ENCODE data around the gene GATAD2B.
A peak's percentile ranks its signal among the peaks of the same experiment; 100 is the strongest.
"Not testable (repeated sequence)": the region's sequence is repeated elsewhere in the genome, so short reads cannot be mapped to it uniquely, and the experiment has no call there.

GATAD2B gene

GRCh38 chr1:153921803-153922075, 1.0 kb downstream of the GATAD2B start:
- WGBS (ENCODE audit: insufficient coverage), result 0% methylated on average over 10 of the region's 10 CpGs
- ChIA-PET POLR2A (interaction anchor here (0.8 to 3.2 kb wide), 5 partner anchors 23 to 68 kb away, joined by 3 to 26 read pairs (median 7); partner anchors contain the start of genes DENND4B and RPS27), CTCF (interaction anchor here (0.8 to 6.4 kb wide), 18 partner anchors 8 to 123 kb away, joined by 3 to 37 read pairs (median 4); partner anchors contain the start of genes CREB3L4 and DENND4B)
- Histone ChIP-seq H3K9me3 (ENCODE audit: control extremely low read depth in 1 of 5, control insufficient read depth in 4 of 5, insufficient read depth in 2 of 5, low read depth in 1 of 5, low read length in 4 of 5) (no peaks in the 10 kb centered on the region), H3K27me3 (replicated peaks in 2 of 5; ENCODE audit: control insufficient read depth in 4 of 5, insufficient read depth in 5 of 5, low read length in 4 of 5) (no peaks in the 10 kb centered on the region), H3K36me3 (ENCODE audit: control insufficient read depth in 4 of 4, insufficient read depth in 4 of 4, low read length in 3 of 4) (peaks cover 3 to 20% (median 3%) of the 10 kb centered on the region in 4 experiments), H3K4me1 (ENCODE audit: control extremely low read depth in 1 of 4, control insufficient read depth in 4 of 4, insufficient read depth in 4 of 4, low read length in 3 of 4) (peaks cover 32 to 53% (median 47%) of the 10 kb centered on the region in 4 experiments), H3K27ac (ENCODE audit: insufficient read depth in 1 of 2, low read depth in 1 of 2, low read length in 2 of 2, poor library complexity in 1 of 2, severe bottlenecking in 2 of 2) (peak overlapping the region; percentile 70 to 84), H3K4me3 (ENCODE audit: control insufficient read depth in 1 of 7, extremely low read depth in 1 of 7, insufficient read depth in 4 of 7, low read depth in 2 of 7, low read length in 6 of 7) (peak overlapping the region; percentile 45 to 98 (median 91))
- no peak for DNase-seq

DNA sequence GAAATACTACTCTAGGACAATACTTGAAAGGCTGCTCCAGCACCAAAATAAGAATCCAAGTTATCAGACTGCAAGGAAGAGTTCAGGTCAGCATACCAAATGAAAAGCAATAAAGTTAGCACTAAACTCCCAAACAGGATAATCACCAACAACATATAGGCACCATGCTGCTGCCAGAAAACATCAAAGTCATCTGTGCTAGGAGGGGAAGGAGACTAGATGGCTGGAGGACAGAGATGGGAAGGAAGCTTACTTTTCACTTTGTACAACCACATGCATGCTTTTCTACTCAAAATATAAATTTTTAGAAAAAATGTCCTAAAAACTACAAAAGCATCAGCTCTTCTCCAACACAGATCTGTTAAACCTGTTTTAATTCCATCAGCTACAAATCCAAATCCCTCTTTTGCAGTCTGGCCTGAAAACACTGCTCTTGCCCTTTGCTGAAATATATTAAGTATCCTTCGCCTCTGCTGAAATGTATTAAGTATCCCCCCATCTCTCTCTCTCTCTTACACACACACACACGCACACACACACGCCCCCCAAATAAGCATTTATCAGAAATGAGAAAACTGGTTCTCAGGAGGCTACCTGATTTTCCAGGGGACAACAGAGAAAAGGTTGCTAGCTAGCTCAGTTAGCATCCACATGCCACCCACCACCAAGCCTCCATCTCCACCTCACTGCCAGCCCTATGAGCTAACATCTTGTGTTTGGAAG, 1.5 kb downstream of the GATAD2B start:
- Histone ChIP-seq H3K9me3 (ENCODE audit: control extremely low read depth in 1 of 5, control insufficient read depth in 4 of 5, insufficient read depth in 2 of 5, low read depth in 1 of 5, low read length in 4 of 5) (no peaks in the 10 kb centered on the region), H3K27me3 (replicated peaks in 2 of 5; ENCODE audit: control insufficient read depth in 4 of 5, insufficient read depth in 5 of 5, low read length in 4 of 5) (no peaks in the 10 kb centered on the region), H3K4me3 (ENCODE audit: control insufficient read depth in 1 of 7, extremely low read depth in 1 of 7, insufficient read depth in 4 of 7, low read depth in 2 of 7, low read length in 6 of 7) (peak overlapping the region; percentile 45 to 98 (median 91)), H3K36me3 (ENCODE audit: control insufficient read depth in 4 of 4, insufficient read depth in 4 of 4, low read length in 3 of 4) (peaks cover 3 to 20% (median 3%) of the 10 kb centered on the region in 4 experiments), H3K27ac (ENCODE audit: insufficient read depth in 1 of 2, low read depth in 1 of 2, low read length in 2 of 2, poor library complexity in 1 of 2, severe bottlenecking in 2 of 2) (peak overlapping the region; percentile 70 to 84), H3K4me1 (ENCODE audit: control extremely low read depth in 1 of 4, control insufficient read depth in 4 of 4, insufficient read depth in 4 of 4, low read length in 3 of 4) (peaks cover 32 to 53% (median 47%) of the 10 kb centered on the region in 4 experiments)
- CTCF ChIA-PET, result interaction anchor here (0.8 to 6.4 kb wide), 18 partner anchors 8 to 123 kb away, joined by 3 to 37 read pairs (median 4); partner anchors contain the start of genes CREB3L4 and DENND4B
- DNase-seq, result peak in 1 of 3 donors; percentile 7
- POLR2A ChIA-PET, result interaction anchor here (0.6 to 3.2 kb wide), 6 partner anchors 24 to 69 kb away, joined by 3 to 26 read pairs (median 4); partner anchors contain the start of genes CREB3L4, DENND4B and RPS27
- WGBS (ENCODE audit: insufficient coverage), result 38% methylated on average over 2 of the region's 3 CpGs

GRCh38 chr1:153919876-153920852, 2.6 kb downstream of the GATAD2B start:
- Histone ChIP-seq H3K4me3 (ENCODE audit: control insufficient read depth in 1 of 7, extremely low read depth in 1 of 7, insufficient read depth in 4 of 7, low read depth in 2 of 7, low read length in 6 of 7) (peak overlapping the region in 6 of 7 experiments; percentile 43 to 98 (median 88)), H3K27ac (ENCODE audit: insufficient read depth in 1 of 2, low read depth in 1 of 2, low read length in 2 of 2, poor library complexity in 1 of 2, severe bottlenecking in 2 of 2) (peak overlapping the region; percentile 33 to 84), H3K36me3 (ENCODE audit: control insufficient read depth in 4 of 4, insufficient read depth in 4 of 4, low read length in 3 of 4) (peaks cover 3 to 20% (median 3%) of the 10 kb centered on the region in 4 experiments), H3K9me3 (ENCODE audit: control extremely low read depth in 1 of 5, control insufficient read depth in 4 of 5, insufficient read depth in 2 of 5, low read depth in 1 of 5, low read length in 4 of 5) (no peaks in the 10 kb centered on the region), H3K4me1 (ENCODE audit: control extremely low read depth in 1 of 4, control insufficient read depth in 4 of 4, insufficient read depth in 4 of 4, low read length in 3 of 4) (peaks cover 32 to 53% (median 47%) of the 10 kb centered on the region in 4 experiments), H3K27me3 (replicated peaks in 2 of 5; ENCODE audit: control insufficient read depth in 4 of 5, insufficient read depth in 5 of 5, low read length in 4 of 5) (no peaks in the 10 kb centered on the region)
- peak; percentile 50 to 78 (median 78) for DNase-seq
- CTCF ChIA-PET, result interaction anchor here (1.0 to 6.4 kb wide), 17 partner anchors 9 to 122 kb away, joined by 3 to 37 read pairs (median 5); no protein-coding TSS in a partner anchor
- 63% methylated on average over 3 of the region's 4 CpGs for WGBS (ENCODE audit: insufficient coverage)
- POLR2A ChIA-PET, result interaction anchor here (0.8 to 1.3 kb wide), 2 partner anchors 25 to 26 kb away, joined by 3 to 5 read pairs; partner anchors contain the start of gene DENND4B

- peaks cover 23 to 35% (median 30%) of the 10 kb centered on the region in 4 experiments for H3K4me1 ChIP-seq (ENCODE audit: control extremely low read depth in 1 of 4, control insufficient read depth in 4 of 4, insufficient read depth in 4 of 4, low read length in 3 of 4)
- H3K27me3 ChIP-seq (replicated peaks in 2 of 5; ENCODE audit: control insufficient read depth in 4 of 5, insufficient read depth in 5 of 5, low read length in 4 of 5), result no peaks in the 10 kb centered on the region
- CTCF ChIA-PET, result interaction anchor here (1.2 to 2.0 kb wide), 5 partner anchors 9 to 93 kb away, joined by 3 to 6 read pairs (median 4); partner anchors contain the start of gene RAB13
- WGBS (ENCODE audit: insufficient coverage), result 100% methylated on average over 1 of the region's 4 CpGs
- H3K27ac ChIP-seq (ENCODE audit: insufficient read depth in 1 of 2, low read depth in 1 of 2, low read length in 2 of 2, poor library complexity in 1 of 2, severe bottlenecking in 2 of 2), result no peak overlapping the region
- no peak for DNase-seq
- H3K9me3 ChIP-seq (ENCODE audit: control extremely low read depth in 1 of 5, control insufficient read depth in 4 of 5, insufficient read depth in 2 of 5, low read depth in 1 of 5, low read length in 4 of 5), result no peaks in the 10 kb centered on the region
- POLR2A ChIA-PET, result no interaction called here
- peaks cover 3 to 26% (median 4%) of the 10 kb centered on the region in 4 experiments for H3K36me3 ChIP-seq (ENCODE audit: control insufficient read depth in 4 of 4, insufficient read depth in 4 of 4, low read length in 3 of 4)
- H3K4me3 ChIP-seq (ENCODE audit: control insufficient read depth in 1 of 7, extremely low read depth in 1 of 7, insufficient read depth in 4 of 7, low read depth in 2 of 7, low read length in 6 of 7), result no peak overlapping the region
Observed at GRCh38 chr1:153916297-153916696, 6.5 kb downstream of the GATAD2B start.

- ChIA-PET POLR2A (no interaction called here), CTCF (interaction anchor here (2.4 kb wide), 1 partner anchor 91 kb away, joined by 7 read pairs; no protein-coding TSS in a partner anchor)
- 100% methylated on average over 1 of the region's 2 CpGs for WGBS (ENCODE audit: insufficient coverage)
- Histone ChIP-seq H3K27me3 (replicated peaks in 2 of 5; ENCODE audit: control insufficient read depth in 4 of 5, insufficient read depth in 5 of 5, low read length in 4 of 5) (no peaks in the 10 kb centered on the region), H3K4me1 (ENCODE audit: control extremely low read depth in 1 of 4, control insufficient read depth in 4 of 4, insufficient read depth in 4 of 4, low read length in 3 of 4) (no peaks in the 10 kb centered on the region), H3K9me3 (ENCODE audit: control extremely low read depth in 1 of 5, control insufficient read depth in 4 of 5, insufficient read depth in 2 of 5, low read depth in 1 of 5, low read length in 4 of 5) (no peaks in the 10 kb centered on the region), H3K36me3 (ENCODE audit: control insufficient read depth in 4 of 4, insufficient read depth in 4 of 4, low read length in 3 of 4) (peaks cover 0 to 10% (median 5%) of the 10 kb centered on the region in 4 experiments), H3K27ac (ENCODE audit: insufficient read depth in 1 of 2, low read depth in 1 of 2, low read length in 2 of 2, poor library complexity in 1 of 2, severe bottlenecking in 2 of 2) (no peak overlapping the region), H3K4me3 (ENCODE audit: control insufficient read depth in 1 of 7, extremely low read depth in 1 of 7, insufficient read depth in 4 of 7, low read depth in 2 of 7, low read length in 6 of 7) (no peak overlapping the region)
- no peak for DNase-seq
Observed at GRCh38 chr1:153912349-153912748, 10.4 kb downstream of the GATAD2B start.

DNA sequence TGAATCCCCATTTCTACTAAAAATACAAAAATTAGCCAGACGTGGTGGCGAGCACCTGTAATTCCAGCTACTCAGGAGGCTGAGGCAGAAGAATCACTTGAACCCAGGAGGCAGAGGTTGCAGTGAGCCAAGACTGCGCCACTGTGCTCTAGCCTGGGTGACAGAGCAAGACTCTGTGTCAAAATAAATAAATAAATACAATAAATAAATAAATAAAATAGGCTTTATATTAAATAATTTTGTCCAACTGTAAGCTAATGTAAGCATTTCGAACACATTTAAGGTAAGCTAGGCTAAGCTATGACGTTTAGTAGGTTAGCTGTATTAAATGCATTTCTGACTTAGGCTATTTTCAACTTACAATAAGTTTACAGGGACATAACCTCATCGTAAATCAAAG, 12.2 kb downstream of the GATAD2B start:
- POLR2A ChIA-PET; H3K4me3 ChIP-seq (ENCODE audit: control insufficient read depth in 1 of 7, extremely low read depth in 1 of 7, insufficient read depth in 4 of 7, low read depth in 2 of 7, low read length in 6 of 7); H3K27me3 ChIP-seq (replicated peaks in 2 of 5; ENCODE audit: control insufficient read depth in 4 of 5, insufficient read depth in 5 of 5, low read length in 4 of 5); H3K9me3 ChIP-seq (ENCODE audit: control extremely low read depth in 1 of 5, control insufficient read depth in 4 of 5, insufficient read depth in 2 of 5, low read depth in 1 of 5, low read length in 4 of 5); DNase-seq; H3K27ac ChIP-seq (ENCODE audit: insufficient read depth in 1 of 2, low read depth in 1 of 2, low read length in 2 of 2, poor library complexity in 1 of 2, severe bottlenecking in 2 of 2); H3K4me1 ChIP-seq (ENCODE audit: control extremely low read depth in 1 of 4, control insufficient read depth in 4 of 4, insufficient read depth in 4 of 4, low read length in 3 of 4): not testable (repeated sequence)
- CTCF ChIA-PET, result interaction anchor here (0.9 to 2.4 kb wide), 9 partner anchors 9 to 89 kb away, joined by 3 to 7 read pairs (median 3); no protein-coding TSS in a partner anchor
- WGBS (ENCODE audit: insufficient coverage), result 80% methylated on average over 1 of the region's 6 CpGs
- H3K36me3 ChIP-seq (ENCODE audit: control insufficient read depth in 4 of 4, insufficient read depth in 4 of 4, low read length in 3 of 4), result peaks cover 0 to 10% (median 8%) of the 10 kb centered on the region in 4 experiments
